Loucy (cell line): Measurements from ENCODE around the gene CARD6.

Experiments
- EZH2phosphoT487 ChIP-seq: fragments of 200-600 bp; IDR thresholded peaks from 2 replicates; pipeline ENCODE4 v1.6.1; 2018; ENCODE audit warnings: antibody characterized with exemption, mild to moderate bottlenecking, moderate library complexity, borderline replicate concordance
- TF ChIP-seq, protein P1 (sequence below): fragments of 200-600 bp; sonication (generic); conservative IDR thresholded peaks from 2 replicates; pipeline ENCODE4 v1.5.1; 2014; ENCODE audit warnings: mild to moderate bottlenecking, antibody characterized with exemption, low read length

DNA sequence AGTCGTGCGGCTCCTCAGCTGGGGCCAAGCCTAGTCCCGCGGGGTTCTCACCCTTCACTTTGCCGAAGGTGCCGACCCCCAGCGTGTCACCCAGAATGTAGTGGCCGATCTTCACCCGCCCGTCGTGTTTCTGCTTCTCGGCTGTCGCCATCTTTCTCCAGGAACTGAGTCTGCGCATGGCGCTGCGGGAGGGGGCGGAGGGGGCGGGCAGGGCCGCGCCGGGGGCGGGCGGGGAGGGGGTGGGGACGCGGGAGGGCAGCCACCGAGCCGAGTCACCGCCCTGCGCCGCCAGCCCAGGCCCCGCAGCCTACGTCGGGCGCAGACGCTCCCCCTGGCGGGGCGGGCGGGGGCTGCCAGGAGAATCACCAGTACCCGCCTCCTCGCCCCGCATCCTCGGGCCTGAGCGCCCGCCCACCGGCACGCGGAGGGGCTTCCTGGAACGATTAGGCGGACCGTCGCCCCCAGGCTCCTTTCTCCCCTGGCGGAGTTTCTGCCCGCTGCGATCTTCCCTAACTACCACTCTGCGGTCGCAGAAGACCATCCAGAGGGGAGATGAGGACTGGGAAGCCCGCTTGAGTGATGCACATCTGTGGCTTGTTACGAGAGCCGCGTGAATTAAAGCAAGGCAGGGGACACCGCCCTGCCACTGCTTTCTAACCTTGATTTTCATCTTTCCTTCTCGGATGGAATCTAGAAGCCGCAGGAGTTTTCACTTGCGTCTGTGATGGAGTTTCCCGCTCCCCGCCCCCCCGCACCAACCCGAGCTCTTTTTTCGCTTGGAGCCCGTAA lies 43.0 kb upstream of the CARD6 start, which contains the start of gene PRKAA1:
- TF ChIP-seq, protein P1, sequence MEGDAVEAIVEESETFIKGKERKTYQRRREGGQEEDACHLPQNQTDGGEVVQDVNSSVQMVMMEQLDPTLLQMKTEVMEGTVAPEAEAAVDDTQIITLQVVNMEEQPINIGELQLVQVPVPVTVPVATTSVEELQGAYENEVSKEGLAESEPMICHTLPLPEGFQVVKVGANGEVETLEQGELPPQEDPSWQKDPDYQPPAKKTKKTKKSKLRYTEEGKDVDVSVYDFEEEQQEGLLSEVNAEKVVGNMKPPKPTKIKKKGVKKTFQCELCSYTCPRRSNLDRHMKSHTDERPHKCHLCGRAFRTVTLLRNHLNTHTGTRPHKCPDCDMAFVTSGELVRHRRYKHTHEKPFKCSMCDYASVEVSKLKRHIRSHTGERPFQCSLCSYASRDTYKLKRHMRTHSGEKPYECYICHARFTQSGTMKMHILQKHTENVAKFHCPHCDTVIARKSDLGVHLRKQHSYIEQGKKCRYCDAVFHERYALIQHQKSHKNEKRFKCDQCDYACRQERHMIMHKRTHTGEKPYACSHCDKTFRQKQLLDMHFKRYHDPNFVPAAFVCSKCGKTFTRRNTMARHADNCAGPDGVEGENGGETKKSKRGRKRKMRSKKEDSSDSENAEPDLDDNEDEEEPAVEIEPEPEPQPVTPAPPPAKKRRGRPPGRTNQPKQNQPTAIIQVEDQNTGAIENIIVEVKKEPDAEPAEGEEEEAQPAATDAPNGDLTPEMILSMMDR = peak; percentile 31
- no peak for TF ChIP-seq EZH2phosphoT487
